ENCODE data around the gene RSRC2.
"Not testable (repeated sequence)": the region's sequence is repeated elsewhere in the genome, so short reads cannot be mapped to it uniquely, and the experiment has no call there.

RSRC2 gene

DNA sequence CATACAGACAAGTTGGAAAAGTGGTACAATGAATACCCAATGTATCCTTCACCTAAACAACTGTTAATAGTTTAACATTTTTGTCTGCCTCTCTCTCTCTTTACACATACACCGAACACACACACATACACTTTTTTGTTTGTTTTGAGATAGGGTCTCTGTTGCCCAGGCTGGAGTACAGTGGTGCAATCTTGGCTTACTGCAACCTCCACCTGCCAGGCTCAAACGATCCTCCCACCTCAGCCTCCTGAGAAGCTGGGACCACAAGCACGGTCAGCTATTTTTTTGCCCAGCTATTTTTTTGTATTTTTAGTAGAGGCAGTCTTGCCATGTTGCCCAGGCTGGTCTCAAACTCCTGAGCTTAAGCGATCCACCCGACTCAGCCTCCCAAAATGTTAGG lies 42.8 kb downstream of the RSRC2 start:
- no peak for DNase-seq

DNA sequence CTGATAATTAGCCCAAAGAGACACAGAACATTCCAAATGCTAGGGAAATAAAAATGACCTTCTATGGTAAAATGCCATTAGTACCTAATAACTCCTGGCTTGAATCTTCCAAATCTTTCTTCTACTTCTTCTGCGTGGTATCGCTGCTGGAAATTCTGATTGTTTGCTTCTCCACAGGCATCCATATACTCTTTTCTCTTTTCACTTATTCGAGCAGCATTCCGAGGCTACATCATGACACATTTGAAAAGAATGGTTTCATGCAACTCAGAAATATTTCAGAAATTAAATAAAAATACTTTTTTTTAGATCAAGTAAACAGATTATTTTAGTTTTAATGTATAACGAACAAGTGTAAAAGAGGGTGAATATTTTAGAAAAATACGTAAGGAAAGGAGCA lies 44.9 kb downstream of the RSRC2 start:
- no peak for DNase-seq

DNA sequence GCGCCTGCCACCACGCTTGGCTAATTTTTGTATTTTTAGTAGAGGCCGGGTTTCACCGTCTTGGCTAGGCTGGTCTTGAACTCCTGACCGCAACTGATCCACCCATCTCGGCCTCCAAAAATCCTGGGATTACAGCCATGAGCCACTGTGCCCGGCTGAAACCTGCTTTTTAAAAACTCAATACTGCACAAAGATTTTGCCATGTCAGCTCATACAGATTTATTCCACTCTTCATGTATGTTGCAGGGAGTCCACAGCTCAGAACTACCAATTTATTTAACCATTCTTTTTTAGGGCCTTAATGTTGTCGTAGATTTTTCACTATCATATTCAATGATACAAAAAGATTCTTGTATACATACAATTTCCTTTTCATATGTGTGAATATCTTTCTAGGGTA lies 46.0 kb downstream of the RSRC2 start:
- no peak for DNase-seq

DNA sequence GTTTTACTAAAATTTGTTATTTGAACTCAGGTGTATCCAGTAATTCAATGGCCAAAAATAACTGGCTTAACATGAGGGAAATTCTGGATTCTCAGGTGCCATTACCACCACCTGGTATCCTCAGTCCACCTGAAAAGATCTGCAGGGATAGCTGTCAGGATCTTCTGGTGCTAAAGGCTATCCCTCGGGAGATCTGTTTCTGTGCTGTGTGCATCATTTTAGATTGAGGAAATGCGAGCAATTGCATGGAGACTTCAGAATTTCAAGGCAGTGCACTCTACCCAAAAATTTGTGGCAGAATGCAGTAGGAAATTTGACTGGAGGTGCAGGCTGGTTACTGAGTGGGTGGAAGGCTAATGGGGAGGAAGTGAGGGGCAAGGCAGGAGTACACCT lies 52.4 kb downstream of the RSRC2 start:
- DNase-seq = no peak

DNA sequence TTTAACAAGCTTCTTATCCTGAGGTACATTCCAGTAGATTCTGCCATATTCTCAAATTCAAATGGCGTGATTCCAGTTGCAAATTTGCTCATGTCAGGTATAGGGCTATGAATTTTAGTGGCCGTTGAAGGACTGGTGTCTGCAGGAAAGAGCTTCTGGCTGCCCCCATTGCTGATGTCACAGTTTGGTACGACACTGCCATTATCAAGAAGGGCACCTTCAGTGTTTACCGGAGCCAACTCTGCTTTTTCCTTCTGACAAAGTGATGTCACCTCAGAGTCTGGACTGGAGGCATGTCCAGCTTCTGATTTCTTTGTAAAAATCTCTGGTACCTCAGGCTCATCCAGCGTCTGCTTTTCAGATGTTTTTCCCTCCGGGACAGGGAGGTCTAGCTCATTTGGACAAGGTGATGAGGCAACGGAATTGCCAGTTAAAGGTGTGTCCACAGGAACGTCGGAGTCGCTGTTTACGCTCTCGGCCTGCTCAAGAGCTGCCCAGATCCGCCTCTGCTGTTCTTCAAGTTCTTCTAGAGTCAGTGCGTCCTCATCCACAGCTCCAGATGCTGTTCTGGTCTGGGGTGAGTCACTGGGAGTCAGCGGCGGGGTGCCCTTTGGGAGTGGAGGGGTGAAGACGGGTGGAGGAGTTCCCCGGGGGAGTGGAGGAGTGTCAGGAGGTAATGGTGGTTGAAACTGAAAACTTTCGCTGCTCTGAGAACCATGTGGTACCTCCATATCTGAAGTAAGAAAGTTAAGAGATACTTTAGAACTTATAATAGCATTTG lies 53.0 kb downstream of the RSRC2 start:
- DNase-seq = no peak

DNA sequence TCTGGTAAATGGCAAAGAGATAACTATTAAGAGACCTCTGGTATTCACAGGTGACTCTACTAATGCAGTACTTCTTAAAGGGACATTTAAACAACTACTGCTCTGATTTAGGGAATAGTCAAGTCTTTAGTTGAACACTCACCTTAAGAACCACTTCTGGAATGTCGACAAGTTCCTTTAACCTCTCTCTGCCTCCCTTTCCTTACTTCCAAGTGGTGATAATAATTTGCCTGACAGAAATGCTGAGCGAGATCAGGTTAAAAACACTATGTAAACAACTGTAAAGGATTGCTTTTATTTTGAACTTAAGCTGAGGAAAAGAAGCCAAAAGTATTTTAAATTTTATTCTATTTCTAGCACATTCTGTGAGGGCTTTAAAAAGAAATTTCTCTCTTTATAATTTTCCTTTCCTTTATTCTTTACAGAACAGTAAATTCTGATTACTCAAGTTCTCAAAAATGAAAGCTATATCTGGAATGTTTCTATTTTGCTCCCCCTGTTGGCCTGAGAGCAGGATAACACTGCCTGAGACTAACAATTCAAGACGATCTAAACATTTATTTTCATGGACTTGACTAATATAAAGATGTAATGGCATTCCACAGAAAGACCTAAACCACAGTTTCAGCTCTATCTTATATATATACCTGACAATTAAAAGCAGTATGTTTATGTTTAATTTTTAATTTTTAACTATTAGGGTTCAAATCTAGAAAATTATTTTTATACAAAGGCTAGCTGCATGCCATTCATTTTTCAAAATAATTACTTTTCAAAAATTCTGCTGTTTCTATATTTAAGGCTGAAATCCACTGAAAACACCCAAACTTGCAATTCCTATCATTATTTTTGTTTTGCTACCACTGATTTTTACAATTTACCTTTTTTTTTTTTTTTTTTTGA lies 55.2 kb downstream of the RSRC2 start:
- DNase-seq = peak; percentile 16

DNA sequence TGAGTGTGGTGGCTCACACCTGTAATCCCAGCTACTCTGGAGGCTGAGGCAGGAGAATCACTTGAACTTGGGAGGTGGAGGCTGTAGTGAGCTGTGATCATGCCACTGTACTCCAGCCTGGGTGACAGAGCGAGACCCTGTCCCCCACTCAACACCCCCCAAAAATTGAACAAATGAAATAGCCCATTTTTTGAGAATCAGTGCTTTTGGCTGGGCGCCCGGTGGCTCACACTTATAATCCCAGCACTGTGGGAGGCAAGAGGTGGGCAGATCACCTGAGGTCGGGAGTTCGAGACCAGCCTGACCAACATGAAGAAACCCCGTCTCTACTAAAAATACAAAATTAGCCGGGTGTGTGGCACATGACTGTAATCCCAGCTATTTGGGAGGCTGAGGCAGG lies 56.2 kb downstream of the RSRC2 start:
- DNase-seq = not testable (repeated sequence)

DNA sequence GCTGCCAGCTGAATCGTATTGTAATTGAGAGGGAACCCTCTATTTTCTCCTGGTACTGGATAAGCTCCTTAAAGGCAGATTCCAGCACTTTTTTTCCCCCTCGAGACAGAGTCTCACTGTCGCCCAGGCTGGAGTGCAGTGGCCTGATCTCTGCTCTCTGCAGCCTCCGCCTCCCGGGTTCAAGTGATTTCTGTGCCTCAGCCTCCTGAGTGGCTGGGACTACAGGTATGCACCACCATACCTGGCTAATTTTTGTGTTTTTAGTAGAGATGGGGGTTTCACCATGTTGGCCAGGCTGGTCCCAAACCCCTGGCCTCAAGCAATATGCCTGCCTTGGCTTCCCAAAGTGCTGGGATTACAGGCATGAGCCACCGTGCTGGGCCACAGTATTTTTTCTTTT lies 56.9 kb downstream of the RSRC2 start:
- DNase-seq = not testable (repeated sequence)

DNA sequence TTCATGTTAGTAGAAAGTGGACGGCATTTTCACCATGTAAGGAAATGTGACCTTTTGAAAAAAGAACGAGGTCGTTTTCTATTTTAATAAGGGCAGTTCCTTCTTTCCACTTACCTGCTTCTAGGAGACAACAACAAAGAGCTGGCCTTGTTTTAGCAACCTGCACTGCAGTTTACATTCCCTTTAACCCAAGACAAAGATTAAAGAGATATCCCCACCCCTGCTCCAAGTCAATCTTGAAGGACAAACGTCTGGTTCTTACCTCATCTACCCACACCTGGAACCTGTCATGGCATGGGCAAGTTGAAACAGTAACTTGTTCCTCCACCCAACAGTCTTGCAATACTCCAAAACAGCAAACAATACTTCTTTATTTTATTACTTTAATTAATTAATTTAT lies 58.8 kb downstream of the RSRC2 start:
- DNase-seq = no peak

DNA sequence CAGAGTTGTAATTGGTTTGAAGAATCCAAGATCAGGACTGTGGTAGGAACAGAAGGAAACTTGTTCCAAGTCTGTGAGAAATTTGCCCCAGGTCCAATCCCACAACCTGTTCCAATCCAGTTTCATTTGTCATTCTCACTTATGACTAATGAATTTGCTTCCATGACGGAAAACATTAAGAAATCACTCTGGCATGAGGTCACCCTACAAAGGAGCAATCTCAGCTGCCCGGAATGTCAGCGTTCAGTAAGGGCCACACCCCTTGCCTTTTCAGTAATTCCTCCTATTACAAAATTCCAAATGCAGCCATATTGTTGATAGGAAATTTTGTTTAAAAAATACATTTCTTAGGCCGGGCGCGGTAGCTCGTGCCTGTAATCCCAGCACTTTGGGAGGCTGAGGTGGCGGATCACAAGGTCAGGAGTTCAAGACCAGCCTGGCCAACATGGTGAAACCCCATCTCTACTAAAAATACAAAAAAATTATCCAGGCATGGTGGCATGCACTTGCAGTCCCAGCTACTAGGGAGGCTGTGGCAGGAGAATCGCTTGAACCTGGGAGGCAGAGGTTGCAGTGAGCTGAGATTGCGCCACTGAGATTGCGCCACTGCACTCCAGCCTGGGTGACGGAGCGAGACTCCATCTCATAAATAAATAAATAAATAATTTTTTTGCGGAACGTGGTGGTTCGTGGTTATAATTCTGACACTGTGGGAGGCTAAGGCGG lies 62.3 kb downstream of the RSRC2 start:
- DNase-seq = not testable (repeated sequence)

DNA sequence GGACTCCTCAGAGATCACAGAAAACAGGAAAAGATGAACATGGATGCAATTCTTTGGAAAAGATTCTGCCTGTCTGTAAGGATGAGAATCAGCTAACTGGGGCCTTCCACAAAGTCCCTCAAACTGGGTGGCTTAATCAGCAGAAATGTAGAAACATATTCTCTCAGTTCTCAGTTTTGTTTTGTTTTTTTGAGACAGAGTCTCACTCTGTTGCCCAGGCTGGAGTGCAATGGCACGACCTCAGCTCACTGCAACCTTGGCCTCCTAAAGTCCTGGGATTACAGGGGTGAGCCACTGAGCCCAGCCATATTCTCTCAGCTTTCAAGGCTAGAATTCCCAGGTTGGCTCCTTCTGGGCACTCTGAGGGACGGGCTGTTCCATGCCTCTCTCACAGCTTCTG lies 66.1 kb downstream of the RSRC2 start:
- DNase-seq = no peak

DNA sequence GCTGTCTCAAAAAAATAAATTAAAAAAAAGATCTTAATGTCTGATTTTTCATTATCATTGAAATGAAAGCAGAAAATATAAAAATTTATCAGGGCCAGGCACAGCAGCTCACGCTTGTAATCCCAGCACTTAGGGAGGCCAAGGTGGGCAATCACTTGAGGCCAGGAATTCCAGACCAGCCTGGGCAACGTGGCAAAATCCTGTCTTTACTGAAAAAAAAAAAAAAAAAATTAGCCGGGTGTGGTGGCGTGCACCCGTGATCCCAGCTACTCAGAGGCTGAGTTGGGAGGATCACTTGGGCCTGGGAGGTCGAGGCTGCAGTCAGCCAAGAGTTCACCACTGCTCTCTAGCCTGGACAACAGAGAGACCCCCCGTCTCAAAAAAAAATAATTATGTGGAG lies 66.7 kb downstream of the RSRC2 start:
- DNase-seq = no peak

DNA sequence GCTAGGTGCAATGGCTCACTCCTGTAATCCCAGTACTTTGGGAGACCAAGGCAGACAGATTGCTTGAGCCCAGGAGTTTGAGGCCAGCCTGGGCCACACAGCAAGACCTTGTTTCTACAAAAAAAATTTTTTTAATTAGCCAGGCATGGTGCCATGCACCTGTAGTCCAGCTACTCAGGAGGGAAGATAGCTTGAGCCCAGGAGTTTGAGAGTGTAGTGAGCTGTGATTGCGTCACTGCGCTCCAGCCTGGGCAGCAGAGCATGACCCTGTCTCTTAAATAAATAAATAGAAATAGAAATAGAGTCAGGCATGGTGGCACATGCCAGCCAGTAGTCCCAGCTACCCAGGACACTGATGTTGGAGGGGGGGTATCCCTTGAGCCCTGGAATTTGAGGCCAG lies 67.5 kb downstream of the RSRC2 start:
- DNase-seq = no peak

DNA sequence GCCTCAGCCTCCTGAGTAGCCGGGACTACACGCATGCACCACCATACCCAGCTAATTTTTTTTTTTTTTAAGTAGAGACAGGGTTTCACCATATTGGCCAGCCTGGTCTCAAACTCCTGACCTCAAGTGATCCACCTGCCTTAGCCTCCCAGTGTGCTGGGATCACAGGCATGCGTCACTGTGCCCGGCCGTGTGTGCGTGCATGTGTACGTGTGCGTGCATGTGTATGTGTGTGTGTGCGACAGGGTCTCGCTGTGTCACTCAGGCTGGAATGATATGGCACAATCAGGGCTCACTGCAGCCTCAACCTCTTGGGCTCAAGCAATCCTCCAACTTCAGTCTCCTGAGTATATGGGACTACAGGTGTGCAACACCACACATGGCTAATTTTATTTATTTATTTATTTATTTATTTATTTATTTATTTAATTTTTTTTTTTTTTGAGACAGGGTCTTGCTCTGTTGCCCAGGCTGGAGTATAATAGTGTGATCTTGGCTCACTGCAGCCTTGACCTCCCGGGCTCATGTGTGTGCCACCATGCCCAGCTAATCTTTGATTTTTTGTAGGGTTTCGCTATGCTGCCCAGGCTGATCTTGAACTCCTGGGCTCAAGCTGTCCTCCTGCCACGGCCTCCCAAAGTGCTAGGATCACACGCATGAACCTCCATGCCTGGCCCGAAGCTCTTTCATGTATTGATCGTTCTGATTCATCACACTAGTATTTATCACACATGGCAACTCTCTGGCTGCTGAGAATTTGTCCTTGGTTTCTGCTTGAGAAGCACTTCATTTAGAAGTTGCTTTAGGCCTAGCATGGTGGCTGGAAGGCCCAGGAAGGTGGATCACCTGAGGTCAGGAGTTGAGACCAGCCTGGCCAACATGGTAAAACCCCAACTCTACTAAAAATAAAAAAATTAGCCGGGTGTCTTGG lies 68.4 kb downstream of the RSRC2 start:
- DNase-seq = no peak

DNA sequence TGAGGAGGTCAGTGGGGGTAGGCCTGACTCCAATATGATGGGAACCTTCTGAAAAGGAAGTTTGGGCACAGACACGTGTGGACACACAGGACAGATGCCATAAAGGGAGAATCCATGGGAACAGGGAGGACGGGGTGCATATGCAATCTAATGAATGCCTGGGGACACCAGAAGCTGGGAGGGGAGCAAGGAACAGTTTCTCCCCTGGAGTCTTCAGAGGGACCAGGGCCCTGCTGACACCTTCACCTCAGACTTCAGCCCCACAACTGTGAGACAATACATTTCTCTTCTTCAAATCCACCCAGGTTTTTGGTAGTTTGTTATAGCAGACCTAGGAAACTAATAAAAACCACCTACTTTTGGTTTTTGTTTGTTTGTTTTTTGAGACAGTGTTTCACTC lies 69.1 kb downstream of the RSRC2 start:
- DNase-seq = no peak

DNA sequence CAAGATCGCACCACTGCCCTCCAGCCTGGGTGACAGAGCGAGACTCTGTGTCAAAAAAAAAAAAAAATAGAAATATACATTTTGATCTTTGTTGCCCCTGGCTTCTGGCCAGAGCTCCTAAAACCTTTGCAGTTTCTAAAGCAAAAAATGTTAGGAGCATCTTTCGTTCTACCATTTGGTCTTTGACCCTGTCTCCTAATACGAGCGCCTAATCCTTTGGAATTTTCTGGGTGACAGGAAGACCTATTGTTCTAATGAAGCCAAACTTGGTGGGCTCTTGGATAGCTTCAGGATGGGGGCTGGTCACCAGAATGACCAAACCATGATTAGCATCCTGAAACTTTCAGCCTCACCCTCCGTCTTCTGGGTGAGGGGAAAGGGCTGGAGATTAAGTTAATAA lies 72.0 kb downstream of the RSRC2 start:
- no peak for DNase-seq

DNA sequence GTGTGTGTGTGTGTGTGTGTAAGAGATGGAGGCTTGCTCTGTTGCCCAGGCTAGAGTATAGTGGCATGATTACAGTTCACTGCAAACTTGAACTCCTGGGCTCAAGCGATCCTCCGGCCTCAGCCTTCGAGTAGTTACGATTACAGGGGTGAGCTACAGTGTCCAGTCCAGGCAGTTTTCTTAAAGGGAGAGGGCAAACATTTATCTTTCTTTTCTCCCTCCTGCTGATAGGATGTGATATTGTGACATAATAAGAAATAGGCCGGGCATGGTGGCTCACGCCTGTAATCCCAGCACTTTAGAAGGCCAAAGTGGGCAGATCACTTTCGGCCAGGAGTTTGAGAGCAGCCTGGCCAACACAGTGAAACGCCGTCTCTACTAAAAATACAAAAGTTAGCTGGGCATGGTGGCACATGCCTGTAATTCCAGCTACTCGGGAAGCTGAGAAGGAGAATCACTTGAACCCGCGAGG lies 72.5 kb downstream of the RSRC2 start:
- no peak for DNase-seq
